Caco-2 (cell line): ENCODE data around the gene AATK. TPM values are rescaled to one million over a fixed set of nuclear protein-coding genes. Genes with fewer than 3 reads are reported as not detected.

Source experiments
- BruUV-seq: library from RNA; stranded (reverse); fragments of 400-500 nt; replicated peaks from 2 replicates; lab custom pipeline; 2021; lab: Mats Ljungman, UMichigan
- CTCF ChIA-PET: fragments of 300-600 bp; sonication (Branson Sonifier 250); formaldehyde crosslinking; loops from one replicate; lab custom pipeline; 2022; ENCODE audit warnings: antibody characterized with exemption; lab: Charles Lee
- POLR2A ChIA-PET: fragments of 300-600 bp; sonication (Branson Sonifier 250); formaldehyde crosslinking; loops from one replicate; lab custom pipeline; 2022; ENCODE audit warnings: antibody characterized with exemption; lab: Charles Lee
- DNase-seq, 2 experiments: peaks; one replicate each; pipeline versions ENCODE4 v3.0.0 to v3.0.0-alpha.2; 2020 to 2022
- H3K27me3 ChIP-seq: replicated peaks from 2 replicates; pipeline ENCODE4 v1.6.0; 2011; ENCODE audit warnings: low read length; ENCODE audit not compliant: control insufficient read depth, insufficient read depth
- H3K36me3 ChIP-seq: 2 replicates; pipeline ENCODE4 v1.5.1; 2011; ENCODE audit warnings: low read length; ENCODE audit not compliant: control insufficient read depth, insufficient read depth
- H3K4me1 ChIP-seq: fragments of 250-450 bp; sonication (Bioruptor Pico); 2 replicates; pipeline ENCODE4 v1.5.1; 2020; ENCODE audit warnings: mild to moderate bottlenecking
- H3K4me3 ChIP-seq: 2 replicates; pipeline ENCODE4 v1.5.1; 2011; ENCODE audit warnings: low read depth, mild to moderate bottlenecking, control low read depth, low read length
- H3K9me3 ChIP-seq: fragments of 250-450 bp; sonication (Bioruptor Pico); 2 replicates; pipeline ENCODE4 v1.5.1; 2020; ENCODE audit warnings: mild to moderate bottlenecking, moderate library complexity
- H3K27ac Mint-ChIP-seq: one replicate; pipeline ENCODE4 v1.8.0; 2022; ENCODE audit warnings: mixed read lengths; ENCODE audit not compliant: unreplicated experiment
- H3K27me3 Mint-ChIP-seq: one replicate; pipeline ENCODE4 v1.8.0; 2022; ENCODE audit warnings: mixed read lengths; ENCODE audit not compliant: insufficient read depth, unreplicated experiment
- H3K36me3 Mint-ChIP-seq: one replicate; pipeline ENCODE4 v1.8.0; 2022; ENCODE audit warnings: mild to moderate bottlenecking, mixed read lengths; ENCODE audit not compliant: insufficient read depth, unreplicated experiment
- H3K4me1 Mint-ChIP-seq: one replicate; pipeline ENCODE4 v1.8.0; 2022; ENCODE audit warnings: low read depth, mixed read lengths; ENCODE audit not compliant: unreplicated experiment
- H3K4me3 Mint-ChIP-seq: one replicate; pipeline ENCODE4 v1.8.0; 2022; ENCODE audit warnings: mild to moderate bottlenecking, moderate library complexity, mixed read lengths; ENCODE audit not compliant: unreplicated experiment
- H3K9me3 Mint-ChIP-seq: one replicate; pipeline ENCODE4 v1.8.0; 2022; ENCODE audit warnings: mixed read lengths; ENCODE audit not compliant: unreplicated experiment
- intact Hi-C: fragments of 100-400 bp; cut with micrococcal nuclease; formaldehyde crosslinking; loops from one replicate; pipeline ENCODE4 v1.10.0; 2022; ENCODE audit not compliant: unreplicated experiment
- total RNA-seq: library from RNA; stranded (reverse); gene quantifications from 2 replicates; pipeline ENCODE4 v1.2.3, GENCODE V29; 2022
- TF ChIP-seq, protein P1 (sequence below), 2 experiments: fragments of 200-600 bp in 1 of 2; IDR thresholded peaks; 1 replicate in 1 of 2; 2 replicates in 1 of 2; pipeline versions ENCODE4 v1.5.1 to v1.8.0; 2011 to 2022; ENCODE audit warnings: antibody characterized with exemption in 1 of 2, control low read depth in 1 of 2, inconsistent platforms in 1 of 2, low read depth in 1 of 2, low read length in 1 of 2, mild to moderate bottlenecking in 1 of 2, moderate library complexity in 1 of 2; ENCODE audit not compliant: insufficient read depth in 1 of 2, severe bottlenecking in 1 of 2, unreplicated experiment in 1 of 2

The AATK gene
- total RNA-seq, 1 experiment from 2014 or later, result 26.6 TPM

DNA sequence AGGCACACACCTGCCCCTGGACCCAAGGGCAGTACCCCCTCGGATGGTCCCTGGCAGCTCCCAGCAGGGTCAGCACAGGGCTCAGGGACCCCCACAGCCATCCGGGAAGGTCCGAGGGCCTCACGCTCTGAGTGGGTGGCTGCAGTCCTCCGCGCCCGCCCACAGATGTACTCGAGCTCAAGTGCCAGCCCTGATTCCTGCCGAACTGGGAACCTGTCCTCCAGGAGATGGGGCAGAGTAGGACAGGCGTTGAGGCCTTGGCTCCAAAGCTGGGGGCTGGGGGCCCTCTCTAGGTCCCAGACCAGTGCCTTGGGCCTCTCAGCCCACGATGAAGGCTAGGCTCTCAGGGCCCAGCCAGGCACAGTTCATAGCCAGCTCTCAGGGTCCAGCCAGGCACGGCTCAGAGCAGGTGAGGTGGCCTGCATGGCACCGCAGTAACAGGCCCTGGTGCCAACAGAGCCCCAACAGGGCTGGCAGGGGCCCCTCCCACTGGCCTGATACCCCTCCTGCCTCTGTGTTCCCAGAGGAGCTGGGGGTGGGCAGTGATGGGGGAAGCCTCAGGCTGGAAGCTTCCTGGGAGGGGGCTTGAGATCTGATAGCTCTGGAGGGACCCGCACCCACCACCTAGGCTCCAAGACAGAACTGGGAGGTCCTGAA is 36.2 kb downstream of the AATK start:
- ChIA-PET POLR2A (interaction anchor here (0.6 kb wide), 1 partner anchor 11 kb away, joined by 7 read pairs; no protein-coding TSS in a partner anchor), CTCF (interaction anchor here (0.6 kb wide), 1 partner anchor 18 kb away, joined by 3 read pairs; no protein-coding TSS in a partner anchor)
- Mint-ChIP-seq H3K36me3 (peaks cover 7% of the 10 kb centered on the region), H3K4me1 (peaks cover 5% of the 10 kb centered on the region), H3K27me3 (no peaks in the 10 kb centered on the region), H3K9me3 (no peaks in the 10 kb centered on the region), H3K4me3 (peak overlapping the region; percentile 72), H3K27ac (no peak overlapping the region)
- H3K9me3 ChIP-seq, result no peaks in the 10 kb centered on the region
- no peaks in the 10 kb centered on the region; the same call in 1 of the 2 replicates for H3K36me3 ChIP-seq
- DNase-seq, result no peak
- TF ChIP-seq, protein P1, sequence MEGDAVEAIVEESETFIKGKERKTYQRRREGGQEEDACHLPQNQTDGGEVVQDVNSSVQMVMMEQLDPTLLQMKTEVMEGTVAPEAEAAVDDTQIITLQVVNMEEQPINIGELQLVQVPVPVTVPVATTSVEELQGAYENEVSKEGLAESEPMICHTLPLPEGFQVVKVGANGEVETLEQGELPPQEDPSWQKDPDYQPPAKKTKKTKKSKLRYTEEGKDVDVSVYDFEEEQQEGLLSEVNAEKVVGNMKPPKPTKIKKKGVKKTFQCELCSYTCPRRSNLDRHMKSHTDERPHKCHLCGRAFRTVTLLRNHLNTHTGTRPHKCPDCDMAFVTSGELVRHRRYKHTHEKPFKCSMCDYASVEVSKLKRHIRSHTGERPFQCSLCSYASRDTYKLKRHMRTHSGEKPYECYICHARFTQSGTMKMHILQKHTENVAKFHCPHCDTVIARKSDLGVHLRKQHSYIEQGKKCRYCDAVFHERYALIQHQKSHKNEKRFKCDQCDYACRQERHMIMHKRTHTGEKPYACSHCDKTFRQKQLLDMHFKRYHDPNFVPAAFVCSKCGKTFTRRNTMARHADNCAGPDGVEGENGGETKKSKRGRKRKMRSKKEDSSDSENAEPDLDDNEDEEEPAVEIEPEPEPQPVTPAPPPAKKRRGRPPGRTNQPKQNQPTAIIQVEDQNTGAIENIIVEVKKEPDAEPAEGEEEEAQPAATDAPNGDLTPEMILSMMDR (IDR thresholded peaks at IDR 0.05; ENCODE audit: insufficient read depth in 1 of 2, low read depth in 1 of 2, low read length in 1 of 2, severe bottlenecking in 1 of 2, unreplicated experiment in 1 of 2), result no peak
- no TSS peak for BruUV-seq
- peak overlapping the region; percentile 51 for H3K4me3 ChIP-seq
- no peaks in the 10 kb centered on the region for H3K27me3 ChIP-seq
- intact Hi-C loops, result no loop called here
- H3K4me1 ChIP-seq, result peaks cover 52% of the 10 kb centered on the region

DNA sequence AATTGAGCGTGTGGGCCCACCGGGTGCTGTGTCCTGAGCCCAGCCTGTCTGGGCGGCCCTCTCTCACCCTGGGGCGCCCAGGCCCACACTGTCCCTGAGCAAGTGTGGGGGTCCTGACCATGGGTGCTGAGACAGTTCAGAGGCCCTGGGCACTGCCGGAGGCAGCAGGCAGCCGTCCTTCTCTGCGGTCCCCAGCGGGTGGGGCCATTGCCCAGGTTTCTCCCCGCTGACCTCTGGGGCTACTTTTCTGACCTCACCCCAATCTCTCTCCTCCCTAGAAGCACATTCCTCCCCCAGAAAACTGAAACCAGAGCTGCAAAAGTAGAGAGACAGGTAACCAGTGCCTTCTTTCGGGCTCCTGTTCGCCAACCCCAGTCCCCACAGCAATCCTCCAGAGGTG is 36.7 kb downstream of the AATK start:
- H3K4me1 Mint-ChIP-seq, result peaks cover 5% of the 10 kb centered on the region
- TF ChIP-seq, protein P1 (IDR thresholded peaks at IDR 0.05; ENCODE audit: insufficient read depth in 1 of 2, low read depth in 1 of 2, low read length in 1 of 2, severe bottlenecking in 1 of 2, unreplicated experiment in 1 of 2), result peak in 1 of 2 experiments; percentile 17
- H3K9me3 ChIP-seq, result no peaks in the 10 kb centered on the region
- H3K27ac Mint-ChIP-seq, result no peak overlapping the region
- DNase-seq, result no peak
- peaks cover 47% of the 10 kb centered on the region for H3K4me1 ChIP-seq
- no peaks in the 10 kb centered on the region for H3K27me3 ChIP-seq
- no peak overlapping the region for H3K4me3 ChIP-seq
- H3K4me3 Mint-ChIP-seq, result no peak overlapping the region
- no peaks in the 10 kb centered on the region for H3K27me3 Mint-ChIP-seq
- no peaks in the 10 kb centered on the region for H3K9me3 Mint-ChIP-seq
- H3K36me3 Mint-ChIP-seq, result peaks cover 7% of the 10 kb centered on the region
- CTCF ChIA-PET, result interaction anchor here (0.6 kb wide), 1 partner anchor 19 kb away, joined by 3 read pairs; no protein-coding TSS in a partner anchor
- intact Hi-C loops, result no loop called here
- BruUV-seq, result no TSS peak
- no peaks in the 10 kb centered on the region; the same call in 1 of the 2 replicates for H3K36me3 ChIP-seq
- POLR2A ChIA-PET, result no interaction called here

DNA sequence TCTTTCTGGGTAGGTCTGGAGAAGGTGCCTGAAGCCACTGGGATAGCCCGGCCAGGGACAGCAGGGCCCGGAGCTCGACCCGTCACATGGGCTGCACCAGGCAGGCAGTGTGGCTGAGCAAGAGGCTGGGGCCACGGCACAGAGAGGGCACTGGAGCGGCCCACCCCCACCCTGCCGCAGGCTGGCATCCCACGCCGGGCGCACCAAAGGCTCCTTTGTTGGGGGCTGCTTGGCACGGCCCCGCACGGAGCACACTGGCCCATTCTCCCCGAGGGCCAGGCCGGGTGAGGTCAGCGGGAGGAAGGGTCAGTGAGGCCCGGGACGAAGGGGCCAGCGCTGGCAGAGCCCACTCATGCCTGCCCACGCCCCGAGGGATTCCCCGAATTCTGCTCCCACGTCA is 37.2 kb downstream of the AATK start:
- Mint-ChIP-seq H3K4me3 (no peak overlapping the region), H3K9me3 (no peaks in the 10 kb centered on the region), H3K27ac (no peak overlapping the region), H3K36me3 (peaks cover 7% of the 10 kb centered on the region), H3K27me3 (no peaks in the 10 kb centered on the region), H3K4me1 (peaks cover 5% of the 10 kb centered on the region)
- H3K36me3 ChIP-seq, result no peaks in the 10 kb centered on the region; the same call in 1 of the 2 replicates
- BruUV-seq, result no TSS peak
- no peaks in the 10 kb centered on the region for H3K27me3 ChIP-seq
- no peaks in the 10 kb centered on the region for H3K9me3 ChIP-seq
- TF ChIP-seq, protein P1 (IDR thresholded peaks at IDR 0.05; ENCODE audit: insufficient read depth in 1 of 2, low read depth in 1 of 2, low read length in 1 of 2, severe bottlenecking in 1 of 2, unreplicated experiment in 1 of 2), result no peak
- ChIA-PET POLR2A (no interaction called here), CTCF (no interaction called here)
- H3K4me1 ChIP-seq, result peaks cover 42% of the 10 kb centered on the region
- DNase-seq, result no peak
- intact Hi-C loops, result no loop called here
- H3K4me3 ChIP-seq, result no peak overlapping the region
